ENCODE measurements around the gene OXT. TPM values are rescaled to one million over a fixed set of nuclear protein-coding genes. Genes with fewer than 3 reads are reported as not detected.

Gene OXT
- total and polyA plus RNA-seq, 2 of the 8 experiments (the other 6 are each of a cell fraction or from before 2014, with no cell fraction given), result not detected

DNA sequence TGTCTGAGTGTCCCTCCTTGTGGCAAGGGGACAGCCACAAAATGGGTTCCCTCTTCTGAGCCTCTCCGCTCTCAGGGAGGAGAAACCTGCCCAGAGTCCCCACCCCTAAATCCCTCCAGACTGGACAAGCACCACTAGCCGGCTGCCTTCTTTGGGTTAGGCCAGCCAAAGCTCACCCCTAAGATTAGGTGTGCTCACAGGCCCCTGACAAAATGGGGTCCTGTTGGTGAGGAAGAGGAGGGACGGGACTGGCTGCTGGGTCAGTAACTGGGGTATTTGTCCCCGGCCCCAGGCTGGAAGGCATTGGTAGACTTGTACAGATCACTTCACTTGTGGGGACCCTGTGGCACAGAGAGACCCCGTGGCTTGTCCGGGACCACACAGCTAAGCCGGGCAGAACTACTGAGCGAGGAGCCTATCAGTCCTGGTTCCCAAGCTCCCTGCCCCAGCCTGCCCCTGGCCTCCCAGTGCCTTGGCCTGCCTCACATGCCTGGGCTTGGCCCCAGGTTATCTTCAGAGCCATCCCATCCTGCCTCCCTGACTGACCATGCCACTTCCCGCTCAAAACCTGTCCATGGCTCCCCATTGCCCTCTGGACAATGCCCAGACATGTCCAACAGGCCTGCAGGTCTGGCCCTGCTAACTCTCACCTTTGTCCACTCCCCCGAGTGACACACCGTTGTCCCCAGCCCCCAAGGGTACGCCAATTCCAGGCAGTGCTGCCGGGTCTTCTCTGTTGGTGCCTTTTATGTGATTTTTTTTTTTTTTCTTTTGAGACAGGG is 23.6 kb downstream of the OXT start:
- Histone ChIP-seq H4K20me1 (replicated peaks in 1 of 2; ENCODE audit: control insufficient read depth in 1 of 2, insufficient read depth in 2 of 2, low read length in 2 of 2) (no peaks in the 10 kb centered on the region), H3K14ac (ENCODE audit: insufficient read length) (no peak overlapping the region), H2BK5ac (ENCODE audit: low read depth, low read length) (peak overlapping the region; percentile 82; the same call in 1 of the 2 replicates), H3K27me3 (replicated peaks in 1 of 4; ENCODE audit: control insufficient read depth in 3 of 4, extremely low read depth in 1 of 4, insufficient read depth in 3 of 4, low read length in 3 of 4) (peaks cover 2 to 21% (median 13%) of the 10 kb centered on the region in 4 experiments), H3K4me3 (ENCODE audit: extremely low read depth in 1 of 4, insufficient read depth in 2 of 4, low read depth in 3 of 4, low read length in 4 of 4) (no peak overlapping the region), H2AFZ (ENCODE audit: low read length) (0 out of 2 replicates have a peak overlapping the region, but pooled peaks have one; percentile 77), H3K4ac (replicated peaks; ENCODE audit: insufficient read length, low read depth, low read length) (no peak overlapping the region), H2BK15ac (ENCODE audit: low read length) (no peak overlapping the region), H4K91ac (replicated peaks; ENCODE audit: insufficient read length, low read length) (peak overlapping the region; percentile 36), H3K9me3 (ENCODE audit: insufficient read depth in 2 of 2, low read depth in 1 of 2, low read length in 1 of 2) (no peaks in the 10 kb centered on the region), H2BK20ac (ENCODE audit: low read length) (0 out of 2 replicates have a peak overlapping the region, but pooled peaks have one; percentile 13), H2BK120ac (replicated peaks; ENCODE audit: low read depth, low read length) (peak overlapping the region; percentile 10), H4K5ac (ENCODE audit: insufficient read length, low read depth, low read length) (no peak overlapping the region), H3K9ac (replicated peaks in 1 of 4; ENCODE audit: extremely low read depth in 1 of 4, low read depth in 3 of 4, low read length in 3 of 4) (no peak overlapping the region), H2AK5ac (ENCODE audit: low read depth, low read length) (no peak overlapping the region), H3K27ac (ENCODE audit: low read depth, low read length) (no peak overlapping the region; the same call in 1 of the 2 replicates), H3K18ac (ENCODE audit: extremely low read depth, low read length) (0 out of 2 replicates have a peak overlapping the region, but pooled peaks have one; percentile 3), H3K23me2 (ENCODE audit: low read depth, low read length) (no peaks in the 10 kb centered on the region; the same call in 1 of the 2 replicates), H3K4me2 (ENCODE audit: insufficient read depth in 1 of 2, low read depth in 2 of 2, low read length in 2 of 2) (no peak overlapping the region), H4K8ac (ENCODE audit: extremely low read depth, insufficient read depth, low read length) (peak overlapping the region; percentile 73), H3K4me1 (replicated peaks in 1 of 4; ENCODE audit: control insufficient read depth in 3 of 4, insufficient read depth in 4 of 4, low read length in 3 of 4) (peaks cover 0 to 6% (median 2%) of the 10 kb centered on the region in 4 experiments; a peak in 2 of 7 replicates), H3K79me2 (ENCODE audit: control insufficient read depth in 1 of 2, insufficient read depth in 2 of 2, low read length in 2 of 2) (no peaks in the 10 kb centered on the region), H3K36me3 (ENCODE audit: control insufficient read depth in 2 of 4, insufficient read depth in 4 of 4, low read length in 3 of 4) (no peaks in the 10 kb centered on the region), H2BK12ac (ENCODE audit: low read depth, low read length) (no peak overlapping the region; the same call in 1 of the 2 replicates), H3K79me1 (ENCODE audit: low read depth, low read length) (no peaks in the 10 kb centered on the region), H3K56ac (replicated peaks; ENCODE audit: insufficient read length, low read depth, low read length) (no peak overlapping the region), H3K23ac (ENCODE audit: insufficient read length) (no peak overlapping the region)
- POLR2A ChIA-PET (ENCODE audit: partially characterized antibody), result interaction anchor here (1.3 kb wide), 1 partner anchor 9 kb away, joined by 3 read pairs; no protein-coding TSS in a partner anchor
- CTCF ChIA-PET (ENCODE audit: partially characterized antibody), result interaction anchor here (0.6 to 8.2 kb wide), 7 partner anchors 10 to 279 kb away, joined by 3 to 50 read pairs (median 3); partner anchors contain the start of gene TMEM239
- FAIRE-seq (no peak), DNase-seq (ENCODE audit: low read depth in 1 of 2, low spot score in 2 of 2) (no peak)
- 94% methylated on average over 13 of the region's 13 CpGs; no CpG with 5 or more reads in 1 of the 2 experiments for WGBS, 2 experiments (ENCODE audit: extremely low coverage in 1 of 2, insufficient coverage in 1 of 2, insufficient read length in 1 of 2, insufficient replicate concordance in 2 of 2, low coverage in 1 of 2, low lambda C conversion rate in 2 of 2, missing lambda C conversion rate in 1 of 2)
- TF ChIP-seq, protein P1, sequence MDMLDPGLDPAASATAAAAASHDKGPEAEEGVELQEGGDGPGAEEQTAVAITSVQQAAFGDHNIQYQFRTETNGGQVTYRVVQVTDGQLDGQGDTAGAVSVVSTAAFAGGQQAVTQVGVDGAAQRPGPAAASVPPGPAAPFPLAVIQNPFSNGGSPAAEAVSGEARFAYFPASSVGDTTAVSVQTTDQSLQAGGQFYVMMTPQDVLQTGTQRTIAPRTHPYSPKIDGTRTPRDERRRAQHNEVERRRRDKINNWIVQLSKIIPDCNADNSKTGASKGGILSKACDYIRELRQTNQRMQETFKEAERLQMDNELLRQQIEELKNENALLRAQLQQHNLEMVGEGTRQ (IDR thresholded peaks at IDR 0.05; ENCODE audit: low read length), result no peak
- TF ChIP-seq EP300 (IDR thresholded peaks at IDR 0.05; ENCODE audit: borderline replicate concordance in 1 of 2, low read depth in 2 of 2, low read length in 2 of 2) (no peak), SIX5 (IDR thresholded peaks at IDR 0.05; ENCODE audit: low read depth, low read length) (no peak), EZH2 (IDR thresholded peaks at IDR 0.05; ENCODE audit: low read depth, low read length, severe bottlenecking) (peak; percentile 35), TAF1 (IDR thresholded peaks at IDR 0.05; ENCODE audit: low read depth, low read length) (no peak), ZNF274 (IDR thresholded peaks at IDR 0.05; ENCODE audit: borderline replicate concordance, extremely low read depth, low read length) (no peak)
- TF ChIP-seq, protein P2, sequence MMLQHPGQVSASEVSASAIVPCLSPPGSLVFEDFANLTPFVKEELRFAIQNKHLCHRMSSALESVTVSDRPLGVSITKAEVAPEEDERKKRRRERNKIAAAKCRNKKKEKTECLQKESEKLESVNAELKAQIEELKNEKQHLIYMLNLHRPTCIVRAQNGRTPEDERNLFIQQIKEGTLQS (IDR thresholded peaks at IDR 0.05; ENCODE audit: insufficient read depth, low read depth, low read length), result no peak

All from H1 (cell line).